ENCODE data around the gene OR6C75. TPM values are rescaled to one million over a fixed set of nuclear protein-coding genes. Genes with fewer than 3 reads are reported as not detected.

OR6C75 gene
- total RNA-seq, 1 donor from 2014 or later = not detected

DNA sequence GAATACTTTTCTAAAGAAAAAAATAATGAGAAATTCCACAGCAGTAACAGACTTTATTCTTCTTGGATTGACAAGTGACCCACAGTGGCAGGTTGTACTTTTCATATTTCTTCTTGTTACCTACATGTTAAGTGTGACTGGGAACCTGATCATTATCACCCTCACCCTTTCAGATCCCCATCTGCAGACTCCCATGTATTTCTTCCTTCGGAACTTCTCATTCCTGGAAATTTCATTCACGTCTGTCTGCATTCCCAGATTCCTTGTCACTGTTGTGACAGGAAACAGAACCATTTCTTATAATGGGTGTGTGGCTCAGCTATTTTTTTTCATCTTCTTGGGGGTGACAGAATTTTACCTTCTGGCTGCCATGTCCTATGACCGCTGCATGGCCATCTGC is 2.3 kb downstream of the OR6C75 start:
- Histone ChIP-seq H3K27me3 (ENCODE audit: low read depth) (no peaks in the 10 kb centered on the region), H3K9me3 (no peaks in the 10 kb centered on the region), H3K36me3 (no peaks in the 10 kb centered on the region), H3K27ac (no peak overlapping the region), H3K4me3 (no peak overlapping the region), H3K4me1 (no peaks in the 10 kb centered on the region)
- ATAC-seq (no peak), DNase-seq (no peak)
- TF ChIP-seq, protein P1, sequence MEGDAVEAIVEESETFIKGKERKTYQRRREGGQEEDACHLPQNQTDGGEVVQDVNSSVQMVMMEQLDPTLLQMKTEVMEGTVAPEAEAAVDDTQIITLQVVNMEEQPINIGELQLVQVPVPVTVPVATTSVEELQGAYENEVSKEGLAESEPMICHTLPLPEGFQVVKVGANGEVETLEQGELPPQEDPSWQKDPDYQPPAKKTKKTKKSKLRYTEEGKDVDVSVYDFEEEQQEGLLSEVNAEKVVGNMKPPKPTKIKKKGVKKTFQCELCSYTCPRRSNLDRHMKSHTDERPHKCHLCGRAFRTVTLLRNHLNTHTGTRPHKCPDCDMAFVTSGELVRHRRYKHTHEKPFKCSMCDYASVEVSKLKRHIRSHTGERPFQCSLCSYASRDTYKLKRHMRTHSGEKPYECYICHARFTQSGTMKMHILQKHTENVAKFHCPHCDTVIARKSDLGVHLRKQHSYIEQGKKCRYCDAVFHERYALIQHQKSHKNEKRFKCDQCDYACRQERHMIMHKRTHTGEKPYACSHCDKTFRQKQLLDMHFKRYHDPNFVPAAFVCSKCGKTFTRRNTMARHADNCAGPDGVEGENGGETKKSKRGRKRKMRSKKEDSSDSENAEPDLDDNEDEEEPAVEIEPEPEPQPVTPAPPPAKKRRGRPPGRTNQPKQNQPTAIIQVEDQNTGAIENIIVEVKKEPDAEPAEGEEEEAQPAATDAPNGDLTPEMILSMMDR (IDR thresholded peaks at IDR 0.05) = no peak
- intact Hi-C loops (cut with DNase I) = no loop called here

DNA sequence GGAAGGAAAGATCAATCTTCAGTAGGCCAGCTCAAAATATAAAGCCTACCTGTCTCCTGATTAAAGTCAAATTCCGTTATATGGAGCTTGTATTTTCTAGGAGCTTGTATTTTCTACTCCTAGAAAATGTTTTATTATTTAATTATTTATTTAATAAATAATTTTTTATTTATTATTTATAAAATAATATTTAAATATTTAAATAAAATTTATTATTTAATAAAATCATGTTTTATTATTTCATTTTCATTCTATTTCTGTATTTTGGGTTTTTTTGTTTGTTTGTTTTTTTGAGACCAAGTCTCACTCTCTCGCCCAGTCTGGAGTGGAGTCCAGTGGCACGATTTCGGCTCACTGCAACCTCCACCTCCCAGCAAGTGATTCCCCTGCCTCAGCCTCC is 9.7 kb downstream of the OR6C75 start:
- no peaks in the 10 kb centered on the region for H3K36me3 ChIP-seq
- no peaks in the 10 kb centered on the region for H3K27me3 ChIP-seq (ENCODE audit: low read depth)
- intact Hi-C loops (cut with DNase I) = no loop called here
- H3K9me3 ChIP-seq = no peaks in the 10 kb centered on the region
- no peak overlapping the region for H3K4me3 ChIP-seq
- DNase-seq (no peak), ATAC-seq (no peak)
- H3K4me1 ChIP-seq = no peaks in the 10 kb centered on the region
- no peak overlapping the region for H3K27ac ChIP-seq
- TF ChIP-seq, protein P1 (IDR thresholded peaks at IDR 0.05) = no peak

DNA sequence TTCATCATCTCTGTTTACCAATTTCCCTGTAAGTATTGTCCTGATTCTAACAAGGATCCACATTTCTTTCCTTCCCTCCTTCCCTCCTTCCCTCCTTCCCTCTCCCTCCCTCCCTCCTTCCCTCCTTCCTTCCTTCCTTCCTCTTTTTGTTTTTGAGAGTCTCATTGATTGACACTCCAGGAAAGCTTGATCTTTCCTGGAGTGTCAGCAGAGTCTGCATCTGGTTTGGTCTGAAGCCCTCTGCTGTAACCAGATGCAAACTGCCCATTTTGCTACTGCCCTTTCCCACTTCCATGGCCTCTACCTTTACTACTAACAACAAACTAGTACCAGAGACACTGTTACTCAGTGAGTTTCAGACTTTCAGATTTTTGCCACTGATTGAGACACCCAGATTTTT is 23.1 kb downstream of the OR6C75 start:
- intact Hi-C loops (cut with DNase I) = no loop called here
- Histone ChIP-seq H3K9me3 (no peaks in the 10 kb centered on the region), H3K4me1 (no peaks in the 10 kb centered on the region), H3K27ac (no peak overlapping the region), H3K36me3 (no peaks in the 10 kb centered on the region), H3K27me3 (ENCODE audit: low read depth) (no peaks in the 10 kb centered on the region), H3K4me3 (no peak overlapping the region)
- no peak for ATAC-seq
- DNase-seq = no peak
- TF ChIP-seq, protein P1 (IDR thresholded peaks at IDR 0.05) = no peak

DNA sequence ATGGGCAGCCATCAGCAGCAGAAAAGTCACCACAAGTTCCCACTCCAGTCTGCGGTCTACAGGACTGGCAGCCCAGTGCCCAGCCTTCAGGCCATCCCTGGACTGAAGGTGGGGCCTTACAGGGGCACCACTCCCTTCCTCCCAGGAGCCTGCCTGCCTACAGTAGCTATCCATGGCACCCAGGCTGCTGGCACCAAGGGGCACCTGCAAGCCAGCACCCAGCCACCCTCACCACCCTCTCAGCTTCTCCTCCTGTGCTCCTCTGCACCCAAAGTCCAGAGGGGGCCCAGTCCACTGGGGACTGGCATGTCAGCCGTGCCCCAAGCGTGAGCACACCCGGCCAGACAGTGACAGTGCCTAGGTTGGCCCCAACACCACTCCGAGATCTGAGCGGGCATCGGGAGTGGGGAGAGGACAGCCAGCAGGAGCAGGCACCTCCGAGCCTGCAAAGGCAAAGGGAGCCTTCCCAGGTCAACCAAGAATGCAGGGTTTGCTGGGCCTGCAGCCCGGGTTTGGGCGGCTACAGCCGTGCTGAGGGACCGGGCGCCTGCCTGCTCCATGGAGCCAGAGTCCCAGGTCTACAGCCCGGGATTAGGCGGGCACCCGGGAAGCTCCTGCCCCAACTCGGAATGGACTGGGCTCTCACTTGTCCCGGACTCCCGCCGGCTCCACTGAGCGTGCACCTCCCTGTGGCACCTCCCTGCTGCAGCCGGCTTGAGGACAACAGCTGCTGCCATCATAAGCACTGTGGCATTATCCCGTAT is 29.4 kb downstream of the OR6C75 start:
- TF ChIP-seq, protein P1 (IDR thresholded peaks at IDR 0.05) = no peak
- Histone ChIP-seq H3K4me1 (no peaks in the 10 kb centered on the region), H3K27ac (no peak overlapping the region), H3K27me3 (ENCODE audit: low read depth) (no peaks in the 10 kb centered on the region), H3K4me3 (no peak overlapping the region), H3K9me3 (no peaks in the 10 kb centered on the region), H3K36me3 (no peaks in the 10 kb centered on the region)
- DNase-seq = no peak
- intact Hi-C loops (cut with DNase I) = no loop called here
- peak in 1 of 2 donors; percentile 13 for ATAC-seq

DNA sequence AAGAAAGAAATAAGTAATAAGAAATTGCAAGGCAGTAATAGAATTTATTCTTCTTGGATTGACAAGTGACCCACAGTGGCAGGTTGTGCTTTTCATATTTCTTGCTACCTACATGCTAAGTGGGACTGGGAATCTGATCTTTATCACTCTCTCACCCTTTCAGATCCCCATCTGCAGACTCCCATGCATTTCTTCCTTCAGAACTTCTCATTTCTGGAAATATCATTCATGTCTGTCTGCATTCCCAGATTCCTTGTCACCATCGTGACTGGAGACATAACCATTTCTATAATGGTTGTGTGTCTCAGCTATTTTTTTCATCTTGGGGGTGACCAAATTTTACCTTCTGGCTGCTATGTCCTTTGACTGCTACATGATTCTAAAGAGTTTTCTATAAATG is 33.6 kb downstream of the OR6C75 start:
- no peak overlapping the region for H3K27ac ChIP-seq
- no peaks in the 10 kb centered on the region for H3K9me3 ChIP-seq
- no peak overlapping the region for H3K4me3 ChIP-seq
- ATAC-seq = no peak
- no peaks in the 10 kb centered on the region for H3K4me1 ChIP-seq
- no peaks in the 10 kb centered on the region for H3K27me3 ChIP-seq (ENCODE audit: low read depth)
- TF ChIP-seq, protein P1 (IDR thresholded peaks at IDR 0.05) = no peak
- intact Hi-C loops (cut with DNase I) = no loop called here
- no peak for DNase-seq
- no peaks in the 10 kb centered on the region for H3K36me3 ChIP-seq
